Natural killer cell (primary cell): ENCODE measurements around the gene HES6. TPM values are rescaled to one million over a fixed set of nuclear protein-coding genes. Genes with fewer than 3 reads are reported as not detected.

Experiments
- ATAC-seq, 3 donors: fragments of 150-1000 bp in 2 of 3; fragments of 200-7000 bp in 1 of 3; cut with Tn5 transposase; 1 replicate in 1 of 3; 2 replicates in 2 of 3; pipeline ENCODE4 v1.10.0; 2021; ENCODE audit warnings: mild to moderate bottlenecking in 2 of 3, moderate library complexity in 2 of 3
- DNase-seq, 2 donors: peaks; one replicate each; pipeline versions ENCODE4 v3.0.0 to v3.0.0-alpha.2; 2013 to 2021; ENCODE audit warnings: mixed read lengths in 1 of 2
- H3K27ac ChIP-seq: one replicate; pipeline ENCODE4 v1.5.1; 2013; ENCODE audit warnings: mild to moderate bottlenecking, low read length
- H3K27me3 ChIP-seq: one replicate; pipeline ENCODE4 v1.6.1; 2013; ENCODE audit warnings: low read length; ENCODE audit not compliant: control insufficient read depth, insufficient read depth
- H3K36me3 ChIP-seq: one replicate; pipeline ENCODE4 v1.6.1; 2013; ENCODE audit warnings: low read length; ENCODE audit not compliant: control insufficient read depth, insufficient read depth
- H3K4me1 ChIP-seq: one replicate; pipeline ENCODE4 v1.6.1; 2013; ENCODE audit warnings: low read length; ENCODE audit not compliant: control insufficient read depth, insufficient read depth
- H3K4me3 ChIP-seq: one replicate; pipeline ENCODE4 v1.5.1; 2013; ENCODE audit warnings: low read length
- H3K9me3 ChIP-seq: one replicate; pipeline ENCODE4 v1.6.1; 2013; ENCODE audit warnings: low read length; ENCODE audit not compliant: control insufficient read depth, insufficient read depth
- H3K27ac Mint-ChIP-seq, 2 donors: one replicate each; pipeline ENCODE4 v1.8.0; 2022; ENCODE audit warnings: mild to moderate bottlenecking in 2 of 2, mixed read lengths in 2 of 2, moderate library complexity in 1 of 2
- H3K27me3 Mint-ChIP-seq, 2 donors: one replicate each; pipeline ENCODE4 v1.8.0; 2022; ENCODE audit warnings: low read depth in 2 of 2, mixed read lengths in 2 of 2
- H3K36me3 Mint-ChIP-seq: one replicate; pipeline ENCODE4 v1.8.0; 2022; ENCODE audit warnings: mixed read lengths
- H3K4me1 Mint-ChIP-seq, 2 donors: one replicate each; pipeline ENCODE4 v1.8.0; 2022; ENCODE audit warnings: mixed read lengths in 2 of 2
- H3K4me3 Mint-ChIP-seq: one replicate; pipeline ENCODE4 v1.8.0; 2022; ENCODE audit warnings: mild to moderate bottlenecking, moderate library complexity, mixed read lengths
- H3K9me3 Mint-ChIP-seq, 2 donors: one replicate each; pipeline ENCODE4 v1.8.0; 2022; ENCODE audit warnings: mixed read lengths in 2 of 2
- CTCF ChIP-seq: fragments of 200-600 bp; IDR thresholded peaks from one replicate; pipeline ENCODE4 v1.8.0; 2022; ENCODE audit warnings: antibody characterized with exemption
- WGBS: methylation state at CpG from one replicate; pipeline ENCODE4 v1.1.7; 2013; ENCODE audit warnings: missing lambda C conversion rate; ENCODE audit not compliant: insufficient coverage; 5-methylcytosine and 5-hydroxymethylcytosine counted together
- intact Hi-C: fragments of 100-400 bp; cut with micrococcal nuclease; formaldehyde crosslinking; loops from one replicate; pipeline ENCODE4 v1.14.2; 2022
- total RNA-seq, 4 donors: library from RNA; stranded (reverse); fragments of 120-200 nt in 1 of 4; gene quantifications; one replicate each; pipeline versions ENCODE4 v1.2.3 to v1.2.4, GENCODE V29; 2013 to 2022

Gene HES6
- total RNA-seq, 3 donors from 2014 or later (not counting 1 experiment from before 2014, with no cell fraction given): 11.3 to 15.4 (median 13.5) TPM

- Mint-ChIP-seq H3K27me3 (peaks cover 0 to 3% of the 10 kb centered on the region in 2 donors), H3K27ac (no peak overlapping the region), H3K36me3 (no peaks in the 10 kb centered on the region), H3K4me1 (peaks cover 6 to 16% of the 10 kb centered on the region in 2 donors), H3K9me3 (no peaks in the 10 kb centered on the region), H3K4me3 (no peak overlapping the region)
- TF ChIP-seq CTCF: no peak
- H3K4me3 ChIP-seq: no peak overlapping the region
- no peak overlapping the region for H3K27ac ChIP-seq
- H3K27me3 ChIP-seq: no peaks in the 10 kb centered on the region
- H3K36me3 ChIP-seq: no peaks in the 10 kb centered on the region
- no peaks in the 10 kb centered on the region for H3K9me3 ChIP-seq
- no peak for ATAC-seq
- WGBS: 97% methylated on average over 29 of the region's 29 CpGs
- no peak for DNase-seq
- intact Hi-C loops: no loop called here
- H3K4me1 ChIP-seq: no peaks in the 10 kb centered on the region
These were observed 15.3 kb downstream of the HES6 start for GRCh38 chr2:238224356-238225035.

- Histone ChIP-seq H3K9me3 (no peaks in the 10 kb centered on the region), H3K4me1 (no peaks in the 10 kb centered on the region), H3K27ac (no peak overlapping the region), H3K27me3 (no peaks in the 10 kb centered on the region), H3K36me3 (no peaks in the 10 kb centered on the region), H3K4me3 (no peak overlapping the region)
- Mint-ChIP-seq H3K27me3 (no peaks in the 10 kb centered on the region), H3K36me3 (no peaks in the 10 kb centered on the region), H3K9me3 (no peaks in the 10 kb centered on the region), H3K4me1 (no peaks in the 10 kb centered on the region), H3K4me3 (no peak overlapping the region), H3K27ac (peak overlapping the region in 1 of 2 donors; percentile 48)
- DNase-seq (peak in 1 of 2 donors; percentile 28), ATAC-seq (peak in 1 of 3 donors; percentile 82)
- 84% methylated on average over 23 of the region's 23 CpGs for WGBS
- TF ChIP-seq CTCF: no peak
- intact Hi-C loops: no loop called here
These were observed 18.8 kb downstream of the HES6 start for GRCh38 chr2:238220892-238221521.

- no peaks in the 10 kb centered on the region for H3K9me3 Mint-ChIP-seq
- TF ChIP-seq CTCF: no peak
- H3K4me3 ChIP-seq: no peak overlapping the region
- H3K4me1 Mint-ChIP-seq: no peaks in the 10 kb centered on the region
- no peaks in the 10 kb centered on the region for H3K36me3 ChIP-seq
- H3K9me3 ChIP-seq: no peaks in the 10 kb centered on the region
- ATAC-seq: peak in 1 of 3 donors; percentile 55
- H3K36me3 Mint-ChIP-seq: no peaks in the 10 kb centered on the region
- H3K27ac ChIP-seq: no peak overlapping the region
- 94% methylated on average over 10 of the region's 10 CpGs for WGBS
- H3K4me1 ChIP-seq: no peaks in the 10 kb centered on the region
- no peak for DNase-seq
- no peaks in the 10 kb centered on the region for H3K27me3 ChIP-seq
- peaks cover 0 to under 1% of the 10 kb centered on the region in 2 donors for H3K27me3 Mint-ChIP-seq
- H3K27ac Mint-ChIP-seq: peak overlapping the region in 1 of 2 donors; percentile 48
- intact Hi-C loops: no loop called here
- no peak overlapping the region for H3K4me3 Mint-ChIP-seq
These were observed 19.5 kb downstream of the HES6 start for GRCh38 chr2:238220274-238220891.
